ENCODE measurements around the gene ZNF326.
A peak's percentile ranks its signal among the peaks of the same experiment; 100 is the strongest.

Gene ZNF326

DNA sequence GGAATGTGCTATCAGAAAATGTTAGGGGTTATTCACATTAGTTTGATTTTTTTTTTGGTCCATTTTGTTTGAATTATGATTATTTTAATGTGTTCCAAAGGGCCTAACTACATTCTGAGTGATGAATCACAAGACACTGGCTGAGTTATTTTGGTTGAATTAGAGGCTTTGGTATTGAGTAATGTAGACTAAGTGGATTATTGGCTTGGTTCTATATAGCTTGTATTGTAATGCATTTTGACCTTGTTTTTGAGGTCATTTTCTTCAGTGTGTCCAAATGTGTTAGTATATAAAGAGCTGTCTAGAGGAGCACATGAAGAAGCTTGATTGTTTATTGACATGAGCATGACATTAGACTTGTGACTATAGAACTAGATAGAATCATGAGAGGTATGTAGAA lies 3.4 kb downstream of the ZNF326 start:
- DNase-seq, result no peak
- H3K4ac ChIP-seq (ENCODE audit: low read depth in 1 of 2, low read length in 2 of 2), result no peak overlapping the region

DNA sequence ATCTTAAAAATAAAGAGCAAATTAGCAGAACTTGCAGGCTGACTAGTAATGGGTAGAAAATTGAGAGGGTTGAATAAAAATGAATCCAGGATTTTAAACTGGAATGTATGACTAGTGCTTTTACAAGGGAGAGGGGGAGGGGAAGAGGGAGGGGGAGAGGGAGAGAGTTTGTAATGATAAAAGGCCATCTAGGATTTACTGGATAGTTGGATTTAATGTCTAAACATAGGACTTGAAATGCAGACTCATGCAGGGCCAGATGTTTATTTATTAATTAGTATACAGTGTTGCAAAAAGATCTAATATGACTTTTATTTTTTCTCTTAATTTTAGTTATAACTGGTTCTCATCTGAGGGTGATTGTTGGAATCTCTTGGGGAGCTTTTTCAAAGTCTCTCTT lies 4.3 kb downstream of the ZNF326 start:
- Histone ChIP-seq H2BK120ac (ENCODE audit: low read depth, low read length) (no peak overlapping the region), H3K79me1 (replicated peaks; ENCODE audit: low read length, poor library complexity, severe bottlenecking) (peaks cover 5% of the 10 kb centered on the region), H3K18ac (ENCODE audit: low read depth in 1 of 2, low read length in 2 of 2) (no peak overlapping the region), H2BK12ac (ENCODE audit: low read length in 2 of 2) (no peak overlapping the region), H3K9ac (ENCODE audit: low read length) (no peak overlapping the region), H3K23ac (ENCODE audit: low read length in 2 of 2) (no peak overlapping the region), H3K4me2 (ENCODE audit: low read length, poor library complexity, severe bottlenecking) (no peak overlapping the region), H2AFZ (ENCODE audit: low read depth, low read length) (no peak overlapping the region), H2AK5ac (ENCODE audit: low read length, severe bottlenecking) (no peak overlapping the region), H3K9me3 (ENCODE audit: control insufficient read depth, low read length) (no peaks in the 10 kb centered on the region), H3K4me3 (ENCODE audit: insufficient read depth in 1 of 2, low read depth in 1 of 2, low read length in 2 of 2) (peak overlapping the region in 1 of 2 experiments; percentile 7), H3K27me3 (ENCODE audit: control insufficient read depth in 1 of 2, insufficient read depth in 1 of 2, low read length in 2 of 2) (no peaks in the 10 kb centered on the region), H3K36me3 (ENCODE audit: control insufficient read depth in 1 of 2, insufficient read depth in 2 of 2, low read depth in 1 of 2, low read length in 2 of 2) (peaks cover 0 to 22% of the 10 kb centered on the region in 2 experiments), H2BK5ac (ENCODE audit: low read depth, low read length, poor library complexity, severe bottlenecking) (no peak overlapping the region), H2BK15ac (ENCODE audit: low read depth, poor library complexity, severe bottlenecking) (no peak overlapping the region), H4K91ac (ENCODE audit: low read length) (no peak overlapping the region), H3K14ac (ENCODE audit: low read length in 2 of 2) (no peak overlapping the region), H3K4me1 (ENCODE audit: control insufficient read depth, insufficient read depth, low read depth, low read length) (peaks cover 5% of the 10 kb centered on the region), H3K27ac (ENCODE audit: low read length, poor library complexity, severe bottlenecking) (no peak overlapping the region), H4K8ac (ENCODE audit: low read length) (no peak overlapping the region), H3K4ac (ENCODE audit: low read depth in 1 of 2, low read length in 2 of 2) (no peak overlapping the region)
- no peak for DNase-seq

More for the DNA sequence above, 3.4 kb downstream of the ZNF326 start:
- Histone ChIP-seq H3K14ac (ENCODE audit: low read length in 2 of 2) (no peak overlapping the region), H3K18ac (ENCODE audit: low read depth in 1 of 2, low read length in 2 of 2) (no peak overlapping the region), H3K9ac (ENCODE audit: low read length) (no peak overlapping the region), H3K4me2 (ENCODE audit: low read length, poor library complexity, severe bottlenecking) (no peak overlapping the region), H3K9me3 (ENCODE audit: control insufficient read depth, low read length) (no peaks in the 10 kb centered on the region), H3K27me3 (ENCODE audit: control insufficient read depth in 1 of 2, insufficient read depth in 1 of 2, low read length in 2 of 2) (no peaks in the 10 kb centered on the region), H3K36me3 (ENCODE audit: control insufficient read depth in 1 of 2, insufficient read depth in 2 of 2, low read depth in 1 of 2, low read length in 2 of 2) (peaks cover 0 to 22% of the 10 kb centered on the region in 2 experiments), H3K4me3 (ENCODE audit: insufficient read depth in 1 of 2, low read depth in 1 of 2, low read length in 2 of 2) (peak overlapping the region in 1 of 2 experiments; percentile 31), H2AFZ (ENCODE audit: low read depth, low read length) (no peak overlapping the region), H3K79me1 (replicated peaks; ENCODE audit: low read length, poor library complexity, severe bottlenecking) (peaks cover 5% of the 10 kb centered on the region), H2BK120ac (ENCODE audit: low read depth, low read length) (no peak overlapping the region), H2BK5ac (ENCODE audit: low read depth, low read length, poor library complexity, severe bottlenecking) (no peak overlapping the region), H3K4me1 (ENCODE audit: control insufficient read depth, insufficient read depth, low read depth, low read length) (peaks cover 7% of the 10 kb centered on the region), H2AK5ac (ENCODE audit: low read length, severe bottlenecking) (no peak overlapping the region), H2BK12ac (ENCODE audit: low read length in 2 of 2) (no peak overlapping the region), H2BK15ac (ENCODE audit: low read depth, poor library complexity, severe bottlenecking) (no peak overlapping the region), H3K23ac (ENCODE audit: low read length in 2 of 2) (no peak overlapping the region), H4K8ac (ENCODE audit: low read length) (no peak overlapping the region), H4K91ac (ENCODE audit: low read length) (no peak overlapping the region), H3K27ac (ENCODE audit: low read length, poor library complexity, severe bottlenecking) (no peak overlapping the region)

DNA sequence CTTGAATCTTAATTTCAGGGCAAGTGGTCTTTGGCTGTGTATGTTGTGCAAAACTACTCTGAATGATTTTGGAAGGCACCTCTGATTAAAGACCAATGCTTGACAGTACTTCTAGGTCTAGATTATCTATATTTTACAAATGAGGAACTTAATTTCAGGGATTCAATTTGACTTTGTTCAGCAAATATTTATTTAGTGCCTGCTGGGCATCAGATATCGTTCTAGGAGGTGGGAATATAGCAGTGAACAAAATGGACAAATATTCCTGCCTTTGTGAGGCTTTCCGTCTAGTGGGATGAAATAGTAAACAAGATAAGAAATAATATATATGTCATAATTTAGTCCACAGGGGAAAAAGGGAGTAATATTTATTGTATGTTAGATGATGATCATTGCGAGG lies 4.7 kb downstream of the ZNF326 start:
- H3K27ac ChIP-seq (ENCODE audit: low read length, poor library complexity, severe bottlenecking), result no peak overlapping the region
- no peak for DNase-seq
- no peak overlapping the region for H3K4me2 ChIP-seq (ENCODE audit: low read length, poor library complexity, severe bottlenecking)
- no peak overlapping the region for H3K23ac ChIP-seq (ENCODE audit: low read length in 2 of 2)
- no peak overlapping the region for H2BK15ac ChIP-seq (ENCODE audit: low read depth, poor library complexity, severe bottlenecking)
- H3K9me3 ChIP-seq (ENCODE audit: control insufficient read depth, low read length), result no peaks in the 10 kb centered on the region
- no peak overlapping the region for H2AFZ ChIP-seq (ENCODE audit: low read depth, low read length)
- no peak overlapping the region for H3K18ac ChIP-seq (ENCODE audit: low read depth in 1 of 2, low read length in 2 of 2)
- no peak overlapping the region for H2BK12ac ChIP-seq (ENCODE audit: low read length in 2 of 2)
- H4K8ac ChIP-seq (ENCODE audit: low read length), result no peak overlapping the region
- no peak overlapping the region for H3K9ac ChIP-seq (ENCODE audit: low read length)
- H3K4me1 ChIP-seq (ENCODE audit: control insufficient read depth, insufficient read depth, low read depth, low read length), result peaks cover 4% of the 10 kb centered on the region
- peaks cover 5% of the 10 kb centered on the region for H3K79me1 ChIP-seq (replicated peaks; ENCODE audit: low read length, poor library complexity, severe bottlenecking)
- H3K14ac ChIP-seq (ENCODE audit: low read length in 2 of 2), result no peak overlapping the region
- H3K27me3 ChIP-seq (ENCODE audit: control insufficient read depth in 1 of 2, insufficient read depth in 1 of 2, low read length in 2 of 2), result no peaks in the 10 kb centered on the region
- peaks cover 0 to 22% of the 10 kb centered on the region in 2 experiments for H3K36me3 ChIP-seq (ENCODE audit: control insufficient read depth in 1 of 2, insufficient read depth in 2 of 2, low read depth in 1 of 2, low read length in 2 of 2)
- no peak overlapping the region for H2BK5ac ChIP-seq (ENCODE audit: low read depth, low read length, poor library complexity, severe bottlenecking)
- no peak overlapping the region for H3K4ac ChIP-seq (ENCODE audit: low read depth in 1 of 2, low read length in 2 of 2)
- no peak overlapping the region for H4K91ac ChIP-seq (ENCODE audit: low read length)
- no peak overlapping the region for H2BK120ac ChIP-seq (ENCODE audit: low read depth, low read length)
- 99% methylated on average over 2 of the region's 3 CpGs for WGBS
- H2AK5ac ChIP-seq (ENCODE audit: low read length, severe bottlenecking), result no peak overlapping the region
- no peak overlapping the region for H3K4me3 ChIP-seq (ENCODE audit: insufficient read depth in 1 of 2, low read depth in 1 of 2, low read length in 2 of 2)

- Histone ChIP-seq H3K4me2 (ENCODE audit: low read length, poor library complexity, severe bottlenecking) (no peak overlapping the region), H3K4ac (ENCODE audit: low read depth in 1 of 2, low read length in 2 of 2) (no peak overlapping the region), H3K14ac (ENCODE audit: low read length in 2 of 2) (no peak overlapping the region), H4K91ac (ENCODE audit: low read length) (no peak overlapping the region), H3K9me3 (ENCODE audit: control insufficient read depth, low read length) (no peaks in the 10 kb centered on the region), H2BK120ac (ENCODE audit: low read depth, low read length) (no peak overlapping the region), H3K79me1 (replicated peaks; ENCODE audit: low read length, poor library complexity, severe bottlenecking) (peaks cover 6% of the 10 kb centered on the region), H3K4me1 (ENCODE audit: control insufficient read depth, insufficient read depth, low read depth, low read length) (peaks cover 4% of the 10 kb centered on the region), H2AFZ (ENCODE audit: low read depth, low read length) (no peak overlapping the region), H3K23ac (ENCODE audit: low read length in 2 of 2) (no peak overlapping the region), H2BK12ac (ENCODE audit: low read length in 2 of 2) (no peak overlapping the region), H2BK5ac (ENCODE audit: low read depth, low read length, poor library complexity, severe bottlenecking) (no peak overlapping the region), H3K18ac (ENCODE audit: low read depth in 1 of 2, low read length in 2 of 2) (no peak overlapping the region), H3K27ac (ENCODE audit: low read length, poor library complexity, severe bottlenecking) (no peak overlapping the region), H2AK5ac (ENCODE audit: low read length, severe bottlenecking) (no peak overlapping the region), H3K4me3 (ENCODE audit: insufficient read depth in 1 of 2, low read depth in 1 of 2, low read length in 2 of 2) (no peak overlapping the region), H3K27me3 (ENCODE audit: control insufficient read depth in 1 of 2, insufficient read depth in 1 of 2, low read length in 2 of 2) (no peaks in the 10 kb centered on the region), H3K36me3 (ENCODE audit: control insufficient read depth in 1 of 2, insufficient read depth in 2 of 2, low read depth in 1 of 2, low read length in 2 of 2) (peaks cover 0 to 36% of the 10 kb centered on the region in 2 experiments), H3K9ac (ENCODE audit: low read length) (no peak overlapping the region), H2BK15ac (ENCODE audit: low read depth, poor library complexity, severe bottlenecking) (no peak overlapping the region), H4K8ac (ENCODE audit: low read length) (no peak overlapping the region)
- DNase-seq, result no peak
- no CpG with 5 or more reads among the region's 2 CpGs for WGBS
These were observed 6.2 kb downstream of the ZNF326 start for GRCh38 chr1:90000934-90001676.
